ENCODE data around the gene SLC39A7.

DNA sequence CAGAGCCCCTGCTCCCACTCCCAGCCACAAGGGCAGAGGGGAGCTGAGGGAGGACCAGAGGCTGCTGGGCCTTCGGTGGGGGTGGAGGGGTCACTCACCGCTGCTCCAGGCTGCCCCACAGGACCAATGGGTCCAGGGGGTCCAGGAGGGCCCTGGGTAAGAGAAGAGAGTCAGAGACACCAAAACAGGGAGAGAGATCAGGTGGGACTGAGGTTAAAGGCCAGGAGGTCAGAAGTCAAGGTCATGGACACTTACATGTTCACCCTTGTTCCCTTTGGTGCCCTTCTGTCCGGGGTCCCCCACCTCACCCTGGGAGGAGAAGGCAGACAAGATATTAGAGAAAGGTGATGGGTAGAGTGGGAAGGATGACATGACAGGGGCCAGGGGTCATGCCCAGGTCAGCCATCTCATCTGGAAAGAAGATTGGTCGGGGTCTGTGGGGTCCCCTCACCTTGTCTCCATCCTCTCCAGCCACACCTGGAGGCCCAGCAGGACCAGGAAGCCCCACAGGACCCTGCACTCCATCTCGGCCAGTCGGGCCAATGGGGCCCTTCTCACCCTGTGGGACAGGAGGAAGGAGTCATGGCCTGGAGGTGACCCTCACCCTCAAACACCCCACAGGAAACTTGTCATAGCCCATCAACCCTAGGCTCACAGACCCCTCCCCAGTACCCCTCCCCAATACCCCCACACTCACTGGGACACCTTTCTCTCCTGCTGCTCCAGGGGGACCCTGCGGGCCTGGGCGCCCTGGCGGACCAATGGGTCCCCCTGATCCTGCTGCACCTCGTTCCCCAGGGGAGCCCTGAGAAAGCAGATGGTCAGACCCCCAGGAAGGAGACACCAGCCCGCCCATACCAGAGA lies 29.4 kb upstream of the SLC39A7 start:
- TF ChIP-seq, protein P1, sequence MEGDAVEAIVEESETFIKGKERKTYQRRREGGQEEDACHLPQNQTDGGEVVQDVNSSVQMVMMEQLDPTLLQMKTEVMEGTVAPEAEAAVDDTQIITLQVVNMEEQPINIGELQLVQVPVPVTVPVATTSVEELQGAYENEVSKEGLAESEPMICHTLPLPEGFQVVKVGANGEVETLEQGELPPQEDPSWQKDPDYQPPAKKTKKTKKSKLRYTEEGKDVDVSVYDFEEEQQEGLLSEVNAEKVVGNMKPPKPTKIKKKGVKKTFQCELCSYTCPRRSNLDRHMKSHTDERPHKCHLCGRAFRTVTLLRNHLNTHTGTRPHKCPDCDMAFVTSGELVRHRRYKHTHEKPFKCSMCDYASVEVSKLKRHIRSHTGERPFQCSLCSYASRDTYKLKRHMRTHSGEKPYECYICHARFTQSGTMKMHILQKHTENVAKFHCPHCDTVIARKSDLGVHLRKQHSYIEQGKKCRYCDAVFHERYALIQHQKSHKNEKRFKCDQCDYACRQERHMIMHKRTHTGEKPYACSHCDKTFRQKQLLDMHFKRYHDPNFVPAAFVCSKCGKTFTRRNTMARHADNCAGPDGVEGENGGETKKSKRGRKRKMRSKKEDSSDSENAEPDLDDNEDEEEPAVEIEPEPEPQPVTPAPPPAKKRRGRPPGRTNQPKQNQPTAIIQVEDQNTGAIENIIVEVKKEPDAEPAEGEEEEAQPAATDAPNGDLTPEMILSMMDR (IDR thresholded peaks at IDR 0.05; ENCODE audit: borderline replicate concordance, extremely low read depth, low read length, poor library complexity, severe bottlenecking) = no peak
- no peak for TF ChIP-seq EZH2 (IDR thresholded peaks at IDR 0.05; ENCODE audit: borderline replicate concordance, low read depth, low read length, severe bottlenecking)

All from DND-41 (cell line).